Keratinocyte (primary cell): ENCODE measurements around the gene ADAMTS1. TPM values are rescaled to one million over a fixed set of nuclear protein-coding genes. Genes with fewer than 3 reads are reported as not detected.
A peak's percentile ranks its signal among the peaks of the same experiment; 100 is the strongest.

ENCODE experiments used
- DNase-seq: peaks from one replicate; pipeline ENCODE4 v3.0.0-alpha.2; 2011; ENCODE audit warnings: low read depth, missing footprints, low spot score
- FAIRE-seq: peaks from 2 replicates; lab custom pipeline; 2011; peaks lifted over from hg19 to GRCh38; lab: Jason Lieb, UNC
- H2AFZ ChIP-seq: 2 replicates; pipeline ENCODE4 v1.6.0; 2012; ENCODE audit warnings: low read length, control low read depth, inconsistent platforms; ENCODE audit not compliant: control insufficient read depth
- H3K27ac ChIP-seq: 2 replicates; pipeline ENCODE4 v1.5.1; 2011; ENCODE audit warnings: low read length; ENCODE audit not compliant: control insufficient read depth, insufficient read depth
- H3K27me3 ChIP-seq: 3 replicates; pipeline ENCODE4 v1.6.0; 2011; ENCODE audit warnings: low read length; ENCODE audit not compliant: control insufficient read depth, insufficient read depth; ENCODE audit errors: extremely low read depth
- H3K36me3 ChIP-seq, 2 experiments: 2 replicates in 1 of 2; 3 replicates in 1 of 2; pipeline ENCODE4 v1.5.1; 2011; ENCODE audit warnings: low read length in 2 of 2, mild to moderate bottlenecking in 1 of 2; ENCODE audit not compliant: control insufficient read depth in 2 of 2, insufficient read depth in 2 of 2; ENCODE audit errors: extremely low read depth in 1 of 2
- H3K4me1 ChIP-seq: 3 replicates; pipeline ENCODE4 v1.5.1; 2011; ENCODE audit warnings: low read length; ENCODE audit not compliant: control insufficient read depth, insufficient read depth; ENCODE audit errors: extremely low read depth
- H3K4me2 ChIP-seq: 3 replicates; pipeline ENCODE4 v1.6.0; 2011; ENCODE audit warnings: low read depth, low read length; ENCODE audit not compliant: control insufficient read depth, insufficient read depth; ENCODE audit errors: extremely low read depth
- H3K4me3 ChIP-seq, 3 experiments: fragments of 200-600 bp in 1 of 3; sonication (generic) in 1 of 3; 2 replicates in 2 of 3; 3 replicates in 1 of 3; pipeline ENCODE4 v1.5.1; 2011 to 2016; ENCODE audit warnings: low read length in 3 of 3, mild to moderate bottlenecking in 3 of 3, control low read depth in 2 of 3, inconsistent platforms in 1 of 3, low read depth in 1 of 3, mixed read lengths in 1 of 3, mixed run types in 1 of 3, moderate library complexity in 1 of 3; ENCODE audit not compliant: control insufficient read depth in 2 of 3, insufficient read depth in 2 of 3; ENCODE audit errors: extremely low read depth in 1 of 3
- H3K79me2 ChIP-seq: 2 replicates; pipeline ENCODE4 v1.6.0; 2012; ENCODE audit warnings: low read length; ENCODE audit not compliant: control insufficient read depth, insufficient read depth
- H3K9ac ChIP-seq: 3 replicates; pipeline ENCODE4 v1.6.0; 2011; ENCODE audit warnings: low read length; ENCODE audit not compliant: control insufficient read depth, insufficient read depth; ENCODE audit errors: extremely low read depth
- H3K9me1 ChIP-seq: 3 replicates; pipeline ENCODE4 v1.6.0; 2011; ENCODE audit warnings: low read length; ENCODE audit not compliant: control insufficient read depth, insufficient read depth; ENCODE audit errors: extremely low read depth
- H3K9me3 ChIP-seq: 2 replicates; pipeline ENCODE4 v1.5.1; 2012; ENCODE audit warnings: low read depth, low read length; ENCODE audit not compliant: control insufficient read depth
- H4K20me1 ChIP-seq: 3 replicates; pipeline ENCODE4 v1.6.0; 2011; ENCODE audit warnings: low read length; ENCODE audit not compliant: control insufficient read depth, insufficient read depth; ENCODE audit errors: extremely low read depth
- EZH2 ChIP-seq: IDR thresholded peaks from one replicate; pipeline ENCODE4 v1.6.1; 2012; ENCODE audit warnings: inconsistent platforms, mild to moderate bottlenecking, low read length, moderate library complexity
- dilution Hi-C: fragments of 300-500 bp; cut with MboI; formaldehyde crosslinking; loops from one replicate; pipeline ENCODE4 v1.7.0; 2020; ENCODE audit warnings: low sequenced_read_pairs; ENCODE audit not compliant: extremely low pct_ligation_motif_present
- polyA plus RNA-seq, 5 experiments: library from polyadenylated mRNA; depleted of rRNA in 3 of 5; stranded (reverse) in 3 of 5; stranded (forward) in 1 of 5; unstranded in 1 of 5; fragments of >200 nt; gene quantifications; 1 replicate in 1 of 5; 2 replicates in 3 of 5; 3 replicates in 1 of 5; pipeline versions ENCODE4 v1.2.1 to v1.2.3, GENCODE V29; 2011 to 2012; ENCODE audit warnings: missing spikeins in 2 of 5, low read depth in 1 of 5, low replicate concordance in 1 of 5
- TF ChIP-seq, protein P1 (sequence below), 3 experiments: IDR thresholded peaks in 1 of 3; conservative IDR thresholded peaks in 1 of 3; optimal IDR thresholded peaks in 1 of 3; 2 replicates in 2 of 3; 3 replicates in 1 of 3; pipeline versions ENCODE3 to v1.5.1; 2011; ENCODE audit warnings: low read length in 3 of 3, mild to moderate bottlenecking in 3 of 3, moderate library complexity in 2 of 3, control low read depth in 1 of 3, inconsistent platforms in 1 of 3; ENCODE audit not compliant: insufficient read depth in 2 of 3; ENCODE audit errors: extremely low read depth in 1 of 3

Gene ADAMTS1
- polyA plus RNA-seq, 1 donor (not counting 4 experiments of a cell fraction or from before 2014, with no cell fraction given), result 344 TPM

DNA sequence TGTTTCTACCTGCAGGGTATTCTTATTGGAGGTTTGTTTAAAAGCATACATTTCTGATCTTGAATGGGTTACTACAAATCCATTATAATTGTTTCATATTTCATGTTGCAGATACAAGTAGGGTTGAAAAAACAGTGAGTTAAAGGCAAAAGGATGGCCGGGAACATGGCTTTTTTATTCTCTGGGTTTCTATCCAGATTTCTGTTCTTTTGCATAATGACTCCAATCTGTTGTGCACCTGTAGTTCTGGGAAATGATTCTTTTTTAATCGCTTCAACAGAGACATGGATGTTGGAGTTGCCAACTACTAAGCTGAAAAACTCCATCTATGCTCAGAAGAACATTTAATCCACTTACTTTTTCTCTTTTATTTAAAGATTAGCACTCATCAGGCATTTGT, 2.7 kb upstream of the ADAMTS1 start:
- Histone ChIP-seq H3K9me3 (no peaks in the 10 kb centered on the region), H3K4me3 (no peak overlapping the region), H3K27ac (no peak overlapping the region), H3K9ac (no peak overlapping the region), H4K20me1 (peaks cover 9% of the 10 kb centered on the region), H3K9me1 (no peaks in the 10 kb centered on the region), H3K79me2 (peaks cover 19% of the 10 kb centered on the region), H3K4me1 (peaks cover 14% of the 10 kb centered on the region), H3K36me3 (peaks cover 0 to 2% of the 10 kb centered on the region in 2 experiments), H3K4me2 (no peak overlapping the region), H3K27me3 (no peaks in the 10 kb centered on the region), H2AFZ (no peak overlapping the region)
- no peak for DNase-seq
- FAIRE-seq, result no peak
- no peak for TF ChIP-seq EZH2
- TF ChIP-seq, protein P1, sequence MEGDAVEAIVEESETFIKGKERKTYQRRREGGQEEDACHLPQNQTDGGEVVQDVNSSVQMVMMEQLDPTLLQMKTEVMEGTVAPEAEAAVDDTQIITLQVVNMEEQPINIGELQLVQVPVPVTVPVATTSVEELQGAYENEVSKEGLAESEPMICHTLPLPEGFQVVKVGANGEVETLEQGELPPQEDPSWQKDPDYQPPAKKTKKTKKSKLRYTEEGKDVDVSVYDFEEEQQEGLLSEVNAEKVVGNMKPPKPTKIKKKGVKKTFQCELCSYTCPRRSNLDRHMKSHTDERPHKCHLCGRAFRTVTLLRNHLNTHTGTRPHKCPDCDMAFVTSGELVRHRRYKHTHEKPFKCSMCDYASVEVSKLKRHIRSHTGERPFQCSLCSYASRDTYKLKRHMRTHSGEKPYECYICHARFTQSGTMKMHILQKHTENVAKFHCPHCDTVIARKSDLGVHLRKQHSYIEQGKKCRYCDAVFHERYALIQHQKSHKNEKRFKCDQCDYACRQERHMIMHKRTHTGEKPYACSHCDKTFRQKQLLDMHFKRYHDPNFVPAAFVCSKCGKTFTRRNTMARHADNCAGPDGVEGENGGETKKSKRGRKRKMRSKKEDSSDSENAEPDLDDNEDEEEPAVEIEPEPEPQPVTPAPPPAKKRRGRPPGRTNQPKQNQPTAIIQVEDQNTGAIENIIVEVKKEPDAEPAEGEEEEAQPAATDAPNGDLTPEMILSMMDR (optimal IDR thresholded peaks at IDR 0.05 in 1 of 3, IDR thresholded peaks at IDR 0.05 in 1 of 3, conservative IDR thresholded peaks at IDR 0.05 in 1 of 3; ENCODE audit: extremely low read depth in 1 of 3, insufficient read depth in 2 of 3, low read length in 3 of 3), result no peak
- dilution Hi-C loops, result no loop called here

GRCh38 chr21:26847002-26847401, 1.8 kb upstream of the ADAMTS1 start:
- Histone ChIP-seq H3K9me1 (no peaks in the 10 kb centered on the region), H3K9ac (peak overlapping the region; percentile 91), H3K9me3 (no peaks in the 10 kb centered on the region), H3K27me3 (no peaks in the 10 kb centered on the region), H3K27ac (no peak overlapping the region), H3K4me3 (peak overlapping the region in 2 of 3 experiments; percentile 91 to 97), H3K4me2 (peak overlapping the region; percentile 99), H3K4me1 (peaks cover 23% of the 10 kb centered on the region), H3K79me2 (peaks cover 22% of the 10 kb centered on the region), H2AFZ (peak overlapping the region; percentile 82), H3K36me3 (peaks cover 3 to 10% of the 10 kb centered on the region in 2 experiments), H4K20me1 (peaks cover 9% of the 10 kb centered on the region)
- peak; percentile 60 for FAIRE-seq
- TF ChIP-seq, protein P1 (optimal IDR thresholded peaks at IDR 0.05 in 1 of 3, IDR thresholded peaks at IDR 0.05 in 1 of 3, conservative IDR thresholded peaks at IDR 0.05 in 1 of 3; ENCODE audit: extremely low read depth in 1 of 3, insufficient read depth in 2 of 3, low read length in 3 of 3), result no peak
- no peak for TF ChIP-seq EZH2
- dilution Hi-C loops, result no loop called here
- no peak for DNase-seq
